ENCODE results near the gene RAB34.
A peak's percentile ranks its signal among the peaks of the same experiment; 100 is the strongest.

- TF ChIP-seq CTCF (IDR thresholded peaks at IDR 0.05) = peak in 11 of 12 donors; percentile 99 to 100 (median 99)
- peak in 1 of 2 donors; percentile 3 for TF ChIP-seq POLR2A (IDR thresholded peaks at IDR 0.05)
Observed at GRCh38 chr17:28726627-28727491, 9.2 kb upstream of the RAB34 start.

Data from heart left ventricle (tissue), 13 donors.